CD14-positive monocyte (primary cell): ENCODE results near the gene CHST11. TPM values are rescaled to one million over a fixed set of nuclear protein-coding genes. Genes with fewer than 3 reads are reported as not detected.

ENCODE experiments used
- DNase-seq, 3 donors: peaks; one replicate each; pipeline ENCODE4 v3.0.0-alpha.2; 2011 to 2022
- H2AFZ ChIP-seq: 2 replicates; pipeline ENCODE4 v1.6.0; 2012; ENCODE audit warnings: mild to moderate bottlenecking, low read depth, low read length, inconsistent platforms; ENCODE audit not compliant: insufficient read depth, poor library complexity, severe bottlenecking
- H3K27ac ChIP-seq, 2 donors: 1 replicate in 1 of 2; 2 replicates in 1 of 2; pipeline ENCODE4 v1.5.1; 2012 to 2013; ENCODE audit warnings: low read length in 2 of 2, control low read depth in 1 of 2, inconsistent platforms in 1 of 2, low read depth in 1 of 2, mild to moderate bottlenecking in 1 of 2
- H3K27me3 ChIP-seq, 2 donors: one replicate each; pipeline versions ENCODE4 v1.6.0 to v1.6.1; 2011 to 2013; ENCODE audit warnings: low read length in 2 of 2; ENCODE audit not compliant: control insufficient read depth in 2 of 2, insufficient read depth in 2 of 2
- H3K36me3 ChIP-seq, 2 donors: replicated peaks in 1 of 2; 1 replicate in 1 of 2; 2 replicates in 1 of 2; pipeline versions ENCODE4 v1.5.1 to v1.6.1; 2012 to 2013; ENCODE audit warnings: low read length in 2 of 2, control low read depth in 1 of 2, inconsistent platforms in 1 of 2, mild to moderate bottlenecking in 1 of 2; ENCODE audit not compliant: insufficient read depth in 2 of 2, control insufficient read depth in 1 of 2
- H3K4me1 ChIP-seq, 2 donors: 1 replicate in 1 of 2; 2 replicates in 1 of 2; pipeline versions ENCODE4 v1.5.1 to v1.6.1; 2012 to 2013; ENCODE audit warnings: low read length in 2 of 2, control low read depth in 1 of 2, inconsistent platforms in 1 of 2, mild to moderate bottlenecking in 1 of 2, moderate library complexity in 1 of 2; ENCODE audit not compliant: insufficient read depth in 2 of 2, control insufficient read depth in 1 of 2
- H3K4me2 ChIP-seq: replicated peaks from 2 replicates; pipeline ENCODE3; 2012; ENCODE audit warnings: low read length, moderate library complexity, mild to moderate bottlenecking; ENCODE audit not compliant: poor library complexity, severe bottlenecking; ENCODE audit errors: extremely low read depth
- H3K4me3 ChIP-seq, 3 experiments: fragments of 200-600 bp in 1 of 3; sonication (generic) in 1 of 3; replicated peaks in 1 of 3; 1 replicate in 2 of 3; 2 replicates in 1 of 3; pipeline ENCODE4 v1.5.1; 2011 to 2013; ENCODE audit warnings: low read length in 3 of 3, mild to moderate bottlenecking in 3 of 3, control low read depth in 2 of 3, low read depth in 2 of 3, inconsistent platforms in 1 of 3, moderate library complexity in 1 of 3
- H3K79me2 ChIP-seq: 2 replicates; pipeline ENCODE4 v1.6.0; 2012; ENCODE audit warnings: mild to moderate bottlenecking, control low read depth, inconsistent platforms, low read length, moderate library complexity; ENCODE audit not compliant: insufficient read depth
- H3K9ac ChIP-seq: 2 replicates; pipeline ENCODE4 v1.6.0; 2017; ENCODE audit warnings: low read length, mild to moderate bottlenecking; ENCODE audit not compliant: insufficient read depth, poor library complexity, severe bottlenecking
- H3K9me3 ChIP-seq, 2 donors: replicated peaks in 1 of 2; 1 replicate in 1 of 2; 2 replicates in 1 of 2; pipeline versions ENCODE4 v1.5.1 to v1.6.1; 2012 to 2013; ENCODE audit warnings: low read length in 2 of 2, control low read depth in 1 of 2; ENCODE audit not compliant: control insufficient read depth in 1 of 2, insufficient read depth in 1 of 2
- H4K20me1 ChIP-seq: 2 replicates; pipeline ENCODE4 v1.6.0; 2012; ENCODE audit warnings: mild to moderate bottlenecking, low read length, control low read depth, moderate library complexity; ENCODE audit not compliant: insufficient read depth
- H3K27ac Mint-ChIP-seq, 7 donors: one replicate each; pipeline ENCODE4 v1.8.0; 2020; ENCODE audit warnings: mild to moderate bottlenecking in 7 of 7, mixed read lengths in 7 of 7, moderate library complexity in 6 of 7, inconsistent platforms in 2 of 7
- H3K27me3 Mint-ChIP-seq, 3 donors: one replicate each; pipeline ENCODE4 v1.8.0; 2021 to 2022; ENCODE audit warnings: low read depth in 3 of 3, mild to moderate bottlenecking in 3 of 3, mixed read lengths in 3 of 3, moderate library complexity in 3 of 3, inconsistent platforms in 1 of 3
- H3K36me3 Mint-ChIP-seq, 2 donors: one replicate each; pipeline ENCODE4 v1.8.0; 2020; ENCODE audit warnings: mixed read lengths in 2 of 2, inconsistent platforms in 1 of 2, mild to moderate bottlenecking in 1 of 2
- H3K4me1 Mint-ChIP-seq: one replicate; pipeline ENCODE4 v1.8.0; 2020; ENCODE audit warnings: mild to moderate bottlenecking, mixed read lengths
- H3K4me3 Mint-ChIP-seq, 2 donors: one replicate each; pipeline ENCODE4 v1.8.0; 2020; ENCODE audit warnings: mild to moderate bottlenecking in 2 of 2, mixed read lengths in 2 of 2, moderate library complexity in 1 of 2
- H3K9me3 Mint-ChIP-seq, 7 donors: one replicate each; pipeline ENCODE4 v1.8.0; 2020 to 2022; ENCODE audit warnings: mixed read lengths in 7 of 7, mild to moderate bottlenecking in 6 of 7, moderate library complexity in 6 of 7, inconsistent platforms in 2 of 7
- CTCF ChIP-seq: fragments of 200-600 bp; IDR thresholded peaks from one replicate; pipeline ENCODE4 v1.8.0; 2022; ENCODE audit warnings: antibody characterized with exemption, mild to moderate bottlenecking
- WGBS: methylation state at CpG from one replicate; pipeline ENCODE4 v1.1.5; 2013; ENCODE audit warnings: missing lambda C conversion rate; ENCODE audit not compliant: insufficient coverage; 5-methylcytosine and 5-hydroxymethylcytosine counted together
- intact Hi-C, 2 donors: fragments of 100-400 bp; cut with micrococcal nuclease; formaldehyde crosslinking; loops; one replicate each; pipeline versions ENCODE4 v1.15.0 to v1.15.1; 2023
- polyA plus RNA-seq, 3 donors: library from polyadenylated mRNA; depleted of rRNA in 1 of 3; unstranded in 2 of 3; stranded (reverse) in 1 of 3; fragments of 300-500 nt in 2 of 3; fragments of >200 nt in 1 of 3; fragmentation: Illumina TruSeq in 2 of 3; gene quantifications; 1 replicate in 2 of 3; 2 replicates in 1 of 3; pipeline ENCODE4 v1.2.3, GENCODE V29; 2012 to 2021

Gene CHST11
- polyA plus RNA-seq, 3 donors = 44.4 to 66.6 (median 48.4) TPM

GRCh38 chr12:104622928-104623327, 166.2 kb downstream of the CHST11 start:
- Histone ChIP-seq H3K4me1 (peaks cover 18 to 27% of the 10 kb centered on the region in 2 donors), H2AFZ (no peak overlapping the region), H3K27ac (peak overlapping the region in 1 of 2 donors; percentile 50), H3K79me2 (peaks cover 99% of the 10 kb centered on the region), H3K9me3 (no peaks in the 10 kb centered on the region), H3K4me2 (no peak overlapping the region), H3K4me3 (no peak overlapping the region), H3K27me3 (no peaks in the 10 kb centered on the region), H3K36me3 (peaks cover 0 to 50% of the 10 kb centered on the region in 2 donors), H3K9ac (no peak overlapping the region), H4K20me1 (peaks cover 97% of the 10 kb centered on the region)
- Mint-ChIP-seq H3K4me3 (no peak overlapping the region), H3K27me3 (peaks cover 0 to 2% (median 1%) of the 10 kb centered on the region in 3 donors), H3K4me1 (peaks cover 43% of the 10 kb centered on the region), H3K9me3 (no peaks in the 10 kb centered on the region), H3K36me3 (peaks cover 38 to 54% of the 10 kb centered on the region in 2 donors), H3K27ac (peak overlapping the region in 3 of 7 donors; percentile 49 to 85 (median 73))
- DNase-seq = peak in 2 of 3 donors; percentile 34 to 54
- TF ChIP-seq CTCF = no peak
- intact Hi-C loops = no loop called here
- WGBS = 51% methylated on average over 2 of the region's 3 CpGs

GRCh38 chr12:104623883-104624282, 167.1 kb downstream of the CHST11 start:
- no peak overlapping the region for H3K4me3 Mint-ChIP-seq

More at GRCh38 chr12:104623883-104624282, 167.1 kb downstream of the CHST11 start:
- H2AFZ ChIP-seq = no peak overlapping the region
- Mint-ChIP-seq H3K9me3 (peaks cover 0 to 2% (median 0%) of the 10 kb centered on the region in 7 donors), H3K27ac (peak overlapping the region in 5 of 7 donors; percentile 31 to 85 (median 46)), H3K36me3 (peaks cover 40 to 57% of the 10 kb centered on the region in 2 donors), H3K27me3 (peaks cover 0 to 2% (median 1%) of the 10 kb centered on the region in 3 donors), H3K4me1 (peaks cover 42% of the 10 kb centered on the region)
- TF ChIP-seq CTCF = no peak
- no peak for DNase-seq
- no peaks in the 10 kb centered on the region for H3K9me3 ChIP-seq
- H3K4me1 ChIP-seq = peaks cover 24 to 27% of the 10 kb centered on the region in 2 donors
- peaks cover 100% of the 10 kb centered on the region for H3K79me2 ChIP-seq
- intact Hi-C loops = no loop called here
- no peak overlapping the region for H3K27ac ChIP-seq
- H3K4me3 ChIP-seq = no peak overlapping the region
- no peak overlapping the region for H3K9ac ChIP-seq
- H3K4me2 ChIP-seq = no peak overlapping the region
- H3K36me3 ChIP-seq = peaks cover 0 to 52% of the 10 kb centered on the region in 2 donors
- H3K27me3 ChIP-seq = no peaks in the 10 kb centered on the region
- 60% methylated on average over 6 of the region's 7 CpGs for WGBS
- H4K20me1 ChIP-seq = peaks cover 97% of the 10 kb centered on the region
